ENCODE measurements around the gene CYP4A22. TPM values are rescaled to one million over a fixed set of nuclear protein-coding genes. Genes with fewer than 3 reads are reported as not detected.

Gene CYP4A22
- total and polyA plus RNA-seq, 2 donors: 0.02 TPM; not detected in 1

- no peaks in the 10 kb centered on the region for H3K36me3 ChIP-seq (ENCODE audit: control insufficient read depth in 2 of 2, insufficient read depth in 2 of 2, low read length in 1 of 2)
- H3K9me3 ChIP-seq (ENCODE audit: control insufficient read depth in 2 of 2, insufficient read depth in 1 of 2, low read length in 1 of 2): no peaks in the 10 kb centered on the region
- H3K27ac ChIP-seq (ENCODE audit: low read depth in 1 of 2, low read length in 1 of 2): no peak overlapping the region
- WGBS: 90% methylated on average over 7 of the region's 7 CpGs
- H3K4me1 ChIP-seq (ENCODE audit: control insufficient read depth in 2 of 2, insufficient read depth in 2 of 2, low read length in 2 of 2): peaks cover 0 to 7% of the 10 kb centered on the region in 2 donors
- DNase-seq (ENCODE audit: low read depth in 6 of 9, low spot score in 9 of 9): no peak
- H3K4me3 ChIP-seq (ENCODE audit: low read length in 2 of 2): no peak overlapping the region
- H3K27me3 ChIP-seq (ENCODE audit: control insufficient read depth in 2 of 2, insufficient read depth in 1 of 2, low read length in 1 of 2): peaks cover 3 to 29% of the 10 kb centered on the region in 2 donors
Observed at GRCh38 chr1:47181955-47182675, 44.9 kb downstream of the CYP4A22 start.

GRCh38 chr1:47182676-47183235, 45.5 kb downstream of the CYP4A22 start:
- WGBS: 77% methylated on average over 7 of the region's 7 CpGs
- Histone ChIP-seq H3K27ac (ENCODE audit: low read depth in 1 of 2, low read length in 1 of 2) (no peak overlapping the region), H3K36me3 (ENCODE audit: control insufficient read depth in 2 of 2, insufficient read depth in 2 of 2, low read length in 1 of 2) (no peaks in the 10 kb centered on the region), H3K4me1 (ENCODE audit: control insufficient read depth in 2 of 2, insufficient read depth in 2 of 2, low read length in 2 of 2) (peaks cover 0 to 7% of the 10 kb centered on the region in 2 donors), H3K4me3 (ENCODE audit: low read length in 2 of 2) (no peak overlapping the region), H3K27me3 (ENCODE audit: control insufficient read depth in 2 of 2, insufficient read depth in 1 of 2, low read length in 1 of 2) (peaks cover 3 to 29% of the 10 kb centered on the region in 2 donors), H3K9me3 (ENCODE audit: control insufficient read depth in 2 of 2, insufficient read depth in 1 of 2, low read length in 1 of 2) (no peaks in the 10 kb centered on the region)
- no peak for DNase-seq (ENCODE audit: low read depth in 6 of 9, low spot score in 9 of 9)

GRCh38 chr1:47183308-47184089, 46.3 kb downstream of the CYP4A22 start:
- 81% methylated on average over 11 of the region's 11 CpGs for WGBS
- peaks cover 3 to 27% of the 10 kb centered on the region in 2 donors for H3K27me3 ChIP-seq (ENCODE audit: control insufficient read depth in 2 of 2, insufficient read depth in 1 of 2, low read length in 1 of 2)
- DNase-seq (ENCODE audit: low read depth in 6 of 9, low spot score in 9 of 9): no peak
- no peak overlapping the region for H3K4me3 ChIP-seq (ENCODE audit: low read length in 2 of 2)
- H3K9me3 ChIP-seq (ENCODE audit: control insufficient read depth in 2 of 2, insufficient read depth in 1 of 2, low read length in 1 of 2): no peaks in the 10 kb centered on the region
- H3K27ac ChIP-seq (ENCODE audit: low read depth in 1 of 2, low read length in 1 of 2): no peak overlapping the region
- H3K4me1 ChIP-seq (ENCODE audit: control insufficient read depth in 2 of 2, insufficient read depth in 2 of 2, low read length in 2 of 2): peaks cover 0 to 7% of the 10 kb centered on the region in 2 donors
- H3K36me3 ChIP-seq (ENCODE audit: control insufficient read depth in 2 of 2, insufficient read depth in 2 of 2, low read length in 1 of 2): no peaks in the 10 kb centered on the region

GRCh38 chr1:47184090-47184821, 47.0 kb downstream of the CYP4A22 start:
- Histone ChIP-seq H3K4me1 (ENCODE audit: control insufficient read depth in 2 of 2, insufficient read depth in 2 of 2, low read length in 2 of 2) (peaks cover 0 to 4% of the 10 kb centered on the region in 2 donors), H3K36me3 (ENCODE audit: control insufficient read depth in 2 of 2, insufficient read depth in 2 of 2, low read length in 1 of 2) (no peaks in the 10 kb centered on the region), H3K27ac (ENCODE audit: low read depth in 1 of 2, low read length in 1 of 2) (no peak overlapping the region), H3K4me3 (ENCODE audit: low read length in 2 of 2) (no peak overlapping the region), H3K9me3 (ENCODE audit: control insufficient read depth in 2 of 2, insufficient read depth in 1 of 2, low read length in 1 of 2) (no peaks in the 10 kb centered on the region), H3K27me3 (ENCODE audit: control insufficient read depth in 2 of 2, insufficient read depth in 1 of 2, low read length in 1 of 2) (peaks cover 3 to 25% of the 10 kb centered on the region in 2 donors)
- DNase-seq (ENCODE audit: low read depth in 6 of 9, low spot score in 9 of 9): no peak
- WGBS: 79% methylated on average over 5 of the region's 5 CpGs

GRCh38 chr1:47184822-47185677, 47.8 kb downstream of the CYP4A22 start:
- Histone ChIP-seq H3K27ac (ENCODE audit: low read depth in 1 of 2, low read length in 1 of 2) (no peak overlapping the region), H3K36me3 (ENCODE audit: control insufficient read depth in 2 of 2, insufficient read depth in 2 of 2, low read length in 1 of 2) (no peaks in the 10 kb centered on the region), H3K27me3 (ENCODE audit: control insufficient read depth in 2 of 2, insufficient read depth in 1 of 2, low read length in 1 of 2) (peaks cover 3 to 17% of the 10 kb centered on the region in 2 donors), H3K4me3 (ENCODE audit: low read length in 2 of 2) (no peak overlapping the region), H3K9me3 (ENCODE audit: control insufficient read depth in 2 of 2, insufficient read depth in 1 of 2, low read length in 1 of 2) (no peaks in the 10 kb centered on the region), H3K4me1 (ENCODE audit: control insufficient read depth in 2 of 2, insufficient read depth in 2 of 2, low read length in 2 of 2) (no peaks in the 10 kb centered on the region)
- WGBS: 93% methylated on average over 14 of the region's 14 CpGs
- no peak for DNase-seq (ENCODE audit: low read depth in 6 of 9, low spot score in 9 of 9)

GRCh38 chr1:47186267-47187185, 49.3 kb downstream of the CYP4A22 start:
- H3K9me3 ChIP-seq (ENCODE audit: control insufficient read depth in 2 of 2, insufficient read depth in 1 of 2, low read length in 1 of 2): no peaks in the 10 kb centered on the region
- H3K4me1 ChIP-seq (ENCODE audit: control insufficient read depth in 2 of 2, insufficient read depth in 2 of 2, low read length in 2 of 2): peaks cover 0 to 4% of the 10 kb centered on the region in 2 donors
- H3K4me3 ChIP-seq (ENCODE audit: low read length in 2 of 2): no peak overlapping the region
- peaks cover 0 to 2% of the 10 kb centered on the region in 2 donors for H3K27me3 ChIP-seq (ENCODE audit: control insufficient read depth in 2 of 2, insufficient read depth in 1 of 2, low read length in 1 of 2)
- no peak for DNase-seq (ENCODE audit: low read depth in 6 of 9, low spot score in 9 of 9)
- WGBS: 95% methylated on average over 13 of the region's 13 CpGs
- no peak overlapping the region for H3K27ac ChIP-seq (ENCODE audit: low read depth in 1 of 2, low read length in 1 of 2)
- no peaks in the 10 kb centered on the region for H3K36me3 ChIP-seq (ENCODE audit: control insufficient read depth in 2 of 2, insufficient read depth in 2 of 2, low read length in 1 of 2)

GRCh38 chr1:47187231-47187925, 50.1 kb downstream of the CYP4A22 start:
- Histone ChIP-seq H3K4me3 (ENCODE audit: low read length in 2 of 2) (no peak overlapping the region), H3K4me1 (ENCODE audit: control insufficient read depth in 2 of 2, insufficient read depth in 2 of 2, low read length in 2 of 2) (peaks cover 0 to 4% of the 10 kb centered on the region in 2 donors), H3K9me3 (ENCODE audit: control insufficient read depth in 2 of 2, insufficient read depth in 1 of 2, low read length in 1 of 2) (no peaks in the 10 kb centered on the region), H3K36me3 (ENCODE audit: control insufficient read depth in 2 of 2, insufficient read depth in 2 of 2, low read length in 1 of 2) (no peaks in the 10 kb centered on the region), H3K27ac (ENCODE audit: low read depth in 1 of 2, low read length in 1 of 2) (no peak overlapping the region), H3K27me3 (ENCODE audit: control insufficient read depth in 2 of 2, insufficient read depth in 1 of 2, low read length in 1 of 2) (peaks cover 0 to 2% of the 10 kb centered on the region in 2 donors)
- WGBS: 92% methylated on average over 12 of the region's 12 CpGs
- DNase-seq (ENCODE audit: low read depth in 6 of 9, low spot score in 9 of 9): no peak
